Measurements from ENCODE around the gene SMYD4. TPM values are rescaled to one million over a fixed set of nuclear protein-coding genes. Genes with fewer than 3 reads are reported as not detected.
"Not testable (repeated sequence)": the region's sequence is repeated elsewhere in the genome, so short reads cannot be mapped to it uniquely, and the experiment has no call there.

The SMYD4 gene
- total RNA-seq, 1 experiment from 2014 or later: 32.1 TPM

GRCh38 chr17:1743088-1743439 is 86.6 kb downstream of the SMYD4 start:
- H3K27me3 Mint-ChIP-seq (ENCODE audit: insufficient read depth, unreplicated experiment): no peaks in the 10 kb centered on the region
- peaks cover 16% of the 10 kb centered on the region for H3K4me1 Mint-ChIP-seq (ENCODE audit: low read depth, unreplicated experiment)
- no peak for DNase-seq
- H3K36me3 Mint-ChIP-seq (ENCODE audit: insufficient read depth, unreplicated experiment): no peaks in the 10 kb centered on the region
- Histone ChIP-seq H3K9me3 (no peaks in the 10 kb centered on the region), H3K27me3 (replicated peaks; ENCODE audit: control insufficient read depth, insufficient read depth, low read length) (no peaks in the 10 kb centered on the region), H3K4me3 (ENCODE audit: low read depth, low read length) (peak overlapping the region; percentile 34), H3K36me3 (ENCODE audit: control insufficient read depth, insufficient read depth, low read length) (peaks cover 6% of the 10 kb centered on the region), H3K4me1 (peaks cover 19% of the 10 kb centered on the region)
- ChIA-PET POLR2A (interaction anchor here (1.5 kb wide), 1 partner anchor 26 kb away, joined by 13 read pairs; no protein-coding TSS in a partner anchor), CTCF (interaction anchor here (1.0 kb wide), 1 partner anchor 41 kb away, joined by 3 read pairs; no protein-coding TSS in a partner anchor)
- no TSS peak for BruUV-seq (replicated peaks)
- H3K4me3 Mint-ChIP-seq (ENCODE audit: unreplicated experiment): peak overlapping the region; percentile 63
- TF ChIP-seq CTCF (IDR thresholded peaks at IDR 0.05; ENCODE audit: insufficient read depth in 1 of 2, low read depth in 1 of 2, low read length in 1 of 2, severe bottlenecking in 1 of 2, unreplicated experiment in 1 of 2): no peak
- H3K27ac Mint-ChIP-seq (ENCODE audit: unreplicated experiment): peak overlapping the region; percentile 60
- H3K9me3 Mint-ChIP-seq (ENCODE audit: unreplicated experiment): no peaks in the 10 kb centered on the region
- intact Hi-C loops (cut with micrococcal nuclease; ENCODE audit: unreplicated experiment): no loop called here

GRCh38 chr17:1742371-1743087 is 87.2 kb downstream of the SMYD4 start, which contains the start of gene SERPINF2:
Gene SERPINF2, plus strand, starts transcription at chr17:1742871. Its CDS starts 2,125 bp downstream, at chr17:1744996.
- BruUV-seq (replicated peaks): no TSS peak
- no peaks in the 10 kb centered on the region for H3K27me3 ChIP-seq (replicated peaks; ENCODE audit: control insufficient read depth, insufficient read depth, low read length)
- H3K9me3 Mint-ChIP-seq (ENCODE audit: unreplicated experiment): no peaks in the 10 kb centered on the region
- no peaks in the 10 kb centered on the region for H3K9me3 ChIP-seq
- ChIA-PET POLR2A (interaction anchor here (0.9 to 1.5 kb wide), 2 partner anchors 13 to 26 kb away, joined by 3 to 13 read pairs; no protein-coding TSS in a partner anchor), CTCF (interaction anchor here (1.0 kb wide), 1 partner anchor 41 kb away, joined by 3 read pairs; no protein-coding TSS in a partner anchor)
- peak within 1 kb of the TSS; percentile 34 for H3K4me3 ChIP-seq (ENCODE audit: low read depth, low read length)
- DNase-seq: peak; percentile 59 to 72
- H3K27me3 Mint-ChIP-seq (ENCODE audit: insufficient read depth, unreplicated experiment): no peaks in the 10 kb centered on the region
- H3K4me1 ChIP-seq: peaks cover 20% of the 10 kb centered on the region
- peak within 1 kb of the TSS; percentile 63 for H3K4me3 Mint-ChIP-seq (ENCODE audit: unreplicated experiment)
- peaks cover 16% of the 10 kb centered on the region for H3K4me1 Mint-ChIP-seq (ENCODE audit: low read depth, unreplicated experiment)
- H3K36me3 Mint-ChIP-seq (ENCODE audit: insufficient read depth, unreplicated experiment): no peaks in the 10 kb centered on the region
- H3K27ac Mint-ChIP-seq (ENCODE audit: unreplicated experiment): peak within 1 kb of the TSS; percentile 60
- H3K36me3 ChIP-seq (ENCODE audit: control insufficient read depth, insufficient read depth, low read length): peaks cover 7% of the 10 kb centered on the region
- no peak for TF ChIP-seq CTCF (IDR thresholded peaks at IDR 0.05; ENCODE audit: insufficient read depth in 1 of 2, low read depth in 1 of 2, low read length in 1 of 2, severe bottlenecking in 1 of 2, unreplicated experiment in 1 of 2)
- intact Hi-C loops (cut with micrococcal nuclease; ENCODE audit: unreplicated experiment): no loop called here

- CTCF ChIA-PET; BruUV-seq (replicated peaks); H3K4me3 ChIP-seq (ENCODE audit: low read depth, low read length): not testable (repeated sequence)
Observed at GRCh38 chr17:1741899-1742298, 87.8 kb downstream of the SMYD4 start.

More at GRCh38 chr17:1741899-1742298, 87.8 kb downstream of the SMYD4 start:
- peak overlapping the region; percentile 60 for H3K27ac Mint-ChIP-seq (ENCODE audit: unreplicated experiment)
- POLR2A ChIA-PET: interaction anchor here (0.9 to 1.5 kb wide), 2 partner anchors 13 to 25 kb away, joined by 3 to 13 read pairs; no protein-coding TSS in a partner anchor
- H3K36me3 Mint-ChIP-seq (ENCODE audit: insufficient read depth, unreplicated experiment); H3K27me3 ChIP-seq (replicated peaks; ENCODE audit: control insufficient read depth, insufficient read depth, low read length); H3K9me3 Mint-ChIP-seq (ENCODE audit: unreplicated experiment); intact Hi-C loops (cut with micrococcal nuclease; ENCODE audit: unreplicated experiment); H3K27me3 Mint-ChIP-seq (ENCODE audit: insufficient read depth, unreplicated experiment); H3K36me3 ChIP-seq (ENCODE audit: control insufficient read depth, insufficient read depth, low read length); DNase-seq; H3K9me3 ChIP-seq: not testable (repeated sequence)
- H3K4me1 Mint-ChIP-seq (ENCODE audit: low read depth, unreplicated experiment): peaks cover 19% of the 10 kb centered on the region
- peaks cover 26% of the 10 kb centered on the region for H3K4me1 ChIP-seq
- H3K4me3 Mint-ChIP-seq (ENCODE audit: unreplicated experiment): peak overlapping the region; percentile 46

Measured in Caco-2 (cell line).